Left lung (tissue), 10 donors: ENCODE results near the gene CHRNA5. TPM values are rescaled to one million over a fixed set of nuclear protein-coding genes. Genes with fewer than 3 reads are reported as not detected.

Experiments
- ATAC-seq: fragments of 200-7000 bp; cut with Tn5 transposase; one replicate; pipeline ENCODE4 v1.9.1; 2020; ENCODE audit warnings: moderate library complexity
- DNase-seq, 4 donors: peaks; one replicate each; pipeline ENCODE4 v3.0.0-alpha.2; 2013 to 2020
- H3K27ac ChIP-seq, 2 donors: fragments of 200-600 bp; sonication (generic) in 1 of 2; one replicate each; pipeline versions ENCODE4 v1.5.0 to v1.8.0; 2020 to 2021
- H3K27me3 ChIP-seq, 2 donors: fragments of 200-600 bp; sonication (generic) in 1 of 2; one replicate each; pipeline versions ENCODE4 v1.5.0 to v1.8.0; 2020 to 2021
- H3K36me3 ChIP-seq, 2 donors: fragments of 200-600 bp; sonication (generic) in 1 of 2; one replicate each; pipeline versions ENCODE4 v1.5.0 to v1.8.0; 2020 to 2021
- H3K4me1 ChIP-seq, 2 donors: fragments of 200-600 bp; one replicate each; pipeline ENCODE4 v1.8.0; 2021
- H3K4me3 ChIP-seq, 2 donors: fragments of 200-600 bp; sonication (generic) in 1 of 2; one replicate each; pipeline versions ENCODE4 v1.5.0 to v1.8.0; 2020 to 2021; ENCODE audit warnings: mild to moderate bottlenecking in 1 of 2
- H3K9me3 ChIP-seq, 2 donors: fragments of 200-600 bp; sonication (generic) in 1 of 2; one replicate each; pipeline versions ENCODE4 v1.5.0 to v1.8.0; 2020 to 2021
- CTCF ChIP-seq, 2 donors: fragments of 200-600 bp; sonication (generic) in 1 of 2; IDR thresholded peaks; one replicate each; pipeline versions ENCODE4 v1.5.0 to v1.8.0; 2021; ENCODE audit warnings: antibody characterized with exemption in 2 of 2
- intact Hi-C, 2 donors: fragments of 100-400 bp; cut with DNase I; formaldehyde crosslinking; loops; one replicate each; pipeline versions ENCODE4 v1.11.2 to v1.14.2; 2022
- polyA plus RNA-seq, 6 donors: library from polyadenylated mRNA; unstranded; fragments of 120-200 nt; gene quantifications; one replicate each; pipeline ENCODE4 v1.2.1, GENCODE V29; 2013; ENCODE audit not compliant: insufficient read length in 6 of 6
- total RNA-seq, 2 donors: library from RNA; stranded (reverse); fragmentation: NEBNext Ultra II Directional; extraction: Animal tissue kit (Norgen Biotek cat#: 25700); gene quantifications; one replicate each; pipeline ENCODE4 v1.2.1, GENCODE V29; 2021
- donor health status: DM: no; HTN: yes; CAD: no.
- donor health status: DM: no; HTN: no; CAD: no.

Gene CHRNA5
- total and polyA plus RNA-seq, 8 donors, result 1.1 to 2.7 (median 1.9) TPM

GRCh38 chr15:78540871-78541743 is 24.2 kb upstream of the CHRNA5 start:
- Histone ChIP-seq H3K27me3 (no peaks in the 10 kb centered on the region), H3K27ac (peak overlapping the region; percentile 91 to 96), H3K36me3 (peaks cover 0 to 42% of the 10 kb centered on the region in 2 donors), H3K4me3 (peak overlapping the region; percentile 51 to 91), H3K9me3 (no peaks in the 10 kb centered on the region), H3K4me1 (peaks cover 5 to 37% of the 10 kb centered on the region in 2 donors)
- ATAC-seq (peak; percentile 6), DNase-seq (no peak)
- no peak for TF ChIP-seq CTCF (IDR thresholded peaks at IDR 0.05)
- intact Hi-C loops, result no loop called here

- intact Hi-C loops, result no loop called here
- Histone ChIP-seq H3K36me3 (peaks cover 0 to 48% of the 10 kb centered on the region in 2 donors), H3K9me3 (no peaks in the 10 kb centered on the region), H3K27ac (peak overlapping the region in 1 of 2 donors; percentile 96), H3K27me3 (no peaks in the 10 kb centered on the region), H3K4me3 (peak overlapping the region; percentile 51 to 91), H3K4me1 (peaks cover 5 to 37% of the 10 kb centered on the region in 2 donors)
- ATAC-seq (no peak), DNase-seq (no peak)
- no peak for TF ChIP-seq CTCF (IDR thresholded peaks at IDR 0.05)
Measured at GRCh38 chr15:78541744-78542034, 23.6 kb upstream of the CHRNA5 start.

DNA sequence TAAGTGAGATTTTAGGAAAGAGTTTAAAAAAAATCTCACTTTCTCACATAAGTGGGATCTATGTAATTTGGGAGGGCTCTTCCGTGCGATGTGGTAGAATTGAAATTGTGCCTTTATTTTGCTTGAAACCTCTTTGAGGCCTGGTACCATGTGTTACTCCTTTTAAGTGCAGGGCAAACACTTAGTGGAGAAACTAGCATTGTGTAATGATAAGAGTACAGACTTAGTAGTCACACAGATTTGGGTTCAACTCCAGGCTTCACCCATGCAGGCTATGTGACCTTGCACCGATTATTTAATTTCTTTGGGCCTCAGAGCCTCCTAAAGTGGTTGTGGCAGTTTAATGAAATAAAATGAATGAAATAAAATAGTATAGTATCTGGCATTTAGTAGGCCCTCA is 22.7 kb upstream of the CHRNA5 start:
- Histone ChIP-seq H3K36me3 (peaks cover 0 to 58% of the 10 kb centered on the region in 2 donors), H3K4me3 (no peak overlapping the region), H3K27ac (peak overlapping the region; percentile 31 to 96), H3K27me3 (no peaks in the 10 kb centered on the region), H3K9me3 (no peaks in the 10 kb centered on the region), H3K4me1 (peaks cover 5 to 37% of the 10 kb centered on the region in 2 donors)
- TF ChIP-seq CTCF (IDR thresholded peaks at IDR 0.05), result no peak
- intact Hi-C loops, result no loop called here
- DNase-seq, result no peak
- ATAC-seq, result peak; percentile 53

DNA sequence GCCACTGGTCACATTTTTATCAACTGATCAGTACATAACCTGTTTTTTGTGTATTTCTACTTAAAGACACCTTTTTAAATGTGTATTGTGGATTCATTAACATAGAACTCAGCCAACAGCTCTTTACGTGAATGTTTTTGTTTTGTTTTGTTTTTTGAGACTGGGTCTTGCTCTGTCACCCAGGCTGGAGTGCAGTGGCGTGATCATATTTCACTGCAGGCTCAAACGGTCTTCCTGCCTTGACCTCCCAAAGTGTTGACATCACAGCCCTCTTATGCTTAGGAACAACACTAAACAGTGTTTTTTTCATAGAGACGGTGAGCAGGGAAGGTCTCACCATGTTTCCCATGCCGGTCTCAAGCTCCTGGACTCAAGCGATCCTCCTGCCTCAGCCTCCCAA is 15.1 kb upstream of the CHRNA5 start:
- intact Hi-C loops, result no loop called here
- Histone ChIP-seq H3K27ac (no peak overlapping the region), H3K27me3 (no peaks in the 10 kb centered on the region), H3K36me3 (peaks cover 0 to 61% of the 10 kb centered on the region in 2 donors), H3K4me3 (no peak overlapping the region), H3K4me1 (no peaks in the 10 kb centered on the region), H3K9me3 (no peaks in the 10 kb centered on the region)
- no peak for TF ChIP-seq CTCF (IDR thresholded peaks at IDR 0.05)
- ATAC-seq (no peak), DNase-seq (no peak)

GRCh38 chr15:78550815-78551214 is 14.5 kb upstream of the CHRNA5 start:
- ATAC-seq (no peak), DNase-seq (no peak)
- H3K27me3 ChIP-seq, result no peaks in the 10 kb centered on the region
- H3K4me1 ChIP-seq, result no peaks in the 10 kb centered on the region
- no peaks in the 10 kb centered on the region for H3K9me3 ChIP-seq
- intact Hi-C loops, result no loop called here
- no peak for TF ChIP-seq CTCF (IDR thresholded peaks at IDR 0.05)
- no peak overlapping the region for H3K4me3 ChIP-seq
- no peak overlapping the region for H3K27ac ChIP-seq
- peaks cover 0 to 55% of the 10 kb centered on the region in 2 donors for H3K36me3 ChIP-seq
